K562 (cell line): Measurements from ENCODE around the gene TRAF3IP3. TPM values are rescaled to one million over a fixed set of nuclear protein-coding genes. Genes with fewer than 3 reads are reported as not detected.
A peak's percentile ranks its signal among the peaks of the same experiment; 100 is the strongest.

Experiments
- ATAC-seq: fragments of 200-7000 bp; cut with Tn5 transposase; 3 replicates; pipeline ENCODE4 v1.9.1; 2020; ENCODE audit warnings: moderate library complexity
- BruUV-seq: library from RNA; stranded (reverse); fragments of 400-500 nt; replicated peaks from 2 replicates; lab custom pipeline; 2021; lab: Mats Ljungman, UMichigan
- CTCF ChIA-PET: fragments of 300-600 bp; formaldehyde crosslinking; extraction: SDS; loops from one replicate; lab custom pipeline; 2021; ENCODE audit warnings: low intra/inter-chr PET ratio; lab: Yijun Ruan, JAX
- POLR2A ChIA-PET: fragments of 300-600, 350-650 bp; sonication (Branson Sonifier 250); formaldehyde crosslinking; extraction: SDS; loops from one replicate; lab custom pipeline; 2021; ENCODE audit warnings: antibody characterized with exemption, inconsistent platforms; lab: Yijun Ruan, JAX
- DNase-seq, 4 experiments: peaks; one replicate each; pipeline versions ENCODE4 v3.0.0 to v3.0.0-alpha.2; 2011 to 2018; ENCODE audit warnings: low spot score in 3 of 4, mixed read lengths in 3 of 4; ENCODE audit errors: extremely low read depth in 1 of 4
- FAIRE-seq: peaks from 2 replicates; lab custom pipeline; 2011; peaks lifted over from hg19 to GRCh38; lab: Jason Lieb, UNC
- H2AFZ ChIP-seq: 2 replicates; pipeline ENCODE4 v1.6.0; 2011; ENCODE audit warnings: low read depth, low read length, control low read depth, inconsistent platforms
- H3K27ac ChIP-seq: fragments of 200-600 bp; 3 replicates; pipeline ENCODE4 v1.8.0; 2011; ENCODE audit warnings: low read depth, mild to moderate bottlenecking, control low read depth, inconsistent platforms, low read length, moderate library complexity, mixed read lengths; ENCODE audit errors: extremely low read depth
- H3K27me3 ChIP-seq, 2 experiments: fragments of 300-600 bp in 1 of 2; 2 replicates in 1 of 2; 3 replicates in 1 of 2; pipeline versions ENCODE4 v1.6.0 to v1.8.0; 2011; ENCODE audit warnings: inconsistent platforms in 2 of 2, low read length in 2 of 2, mild to moderate bottlenecking in 1 of 2, mixed read lengths in 1 of 2, moderate library complexity in 1 of 2; ENCODE audit not compliant: control insufficient read depth in 2 of 2, insufficient read depth in 2 of 2
- H3K36me3 ChIP-seq: fragments of 300-600 bp; 3 replicates; pipeline ENCODE4 v1.8.0; 2011; ENCODE audit warnings: mild to moderate bottlenecking, low read length, inconsistent platforms; ENCODE audit not compliant: control insufficient read depth, insufficient read depth
- H3K4me1 ChIP-seq, 2 experiments: fragments of 200-600 bp in 1 of 2; replicated peaks in 1 of 2; 2 replicates in 1 of 2; 3 replicates in 1 of 2; pipeline versions ENCODE4 v1.5.1 to v1.8.0; 2011; ENCODE audit warnings: inconsistent platforms in 2 of 2, low read length in 2 of 2, mild to moderate bottlenecking in 1 of 2, mixed read lengths in 1 of 2, moderate library complexity in 1 of 2; ENCODE audit not compliant: control insufficient read depth in 2 of 2, insufficient read depth in 2 of 2
- H3K4me2 ChIP-seq: 2 replicates; pipeline ENCODE4 v1.6.1; 2011; ENCODE audit warnings: low read length, control low read depth, inconsistent platforms, mixed read lengths; ENCODE audit not compliant: insufficient read depth
- H3K4me3 ChIP-seq: fragments of 200-600 bp; sonication (generic), shearing (Covaris generic); 2 replicates; pipeline ENCODE4 v1.5.1; 2016; ENCODE audit warnings: control low read depth, inconsistent platforms
- H3K79me2 ChIP-seq: fragments of 200-600 bp; 3 replicates; pipeline ENCODE4 v1.8.0; 2011; ENCODE audit warnings: low read length, inconsistent platforms; ENCODE audit not compliant: control insufficient read depth, insufficient read depth
- H3K9ac ChIP-seq, 2 experiments: 2 replicates each; pipeline versions ENCODE4 v1.6.0 to v1.6.1; 2011; ENCODE audit warnings: low read depth in 2 of 2, low read length in 2 of 2, control low read depth in 1 of 2, inconsistent platforms in 1 of 2, mild to moderate bottlenecking in 1 of 2, mixed read lengths in 1 of 2; ENCODE audit not compliant: insufficient read depth in 1 of 2
- H3K9me1 ChIP-seq: one replicate; pipeline ENCODE4 v1.6.0; 2011; ENCODE audit warnings: inconsistent platforms, mild to moderate bottlenecking, low read length, moderate library complexity; ENCODE audit not compliant: control insufficient read depth, insufficient read depth
- H3K9me3 ChIP-seq: replicated peaks from 2 replicates; pipeline ENCODE4 v1.5.1; 2011; ENCODE audit warnings: low read depth, low read length, inconsistent platforms; ENCODE audit not compliant: control insufficient read depth, insufficient read depth
- H4K20me1 ChIP-seq: replicated peaks from 2 replicates; pipeline ENCODE4 v1.6.1; 2011; ENCODE audit warnings: low read length, inconsistent platforms, mixed read lengths; ENCODE audit not compliant: control insufficient read depth, insufficient read depth
- CEBPG ChIP-seq, 3 experiments: fragments of 200-800 bp in 1 of 3; sonication (Bioruptor generic) in 1 of 3; sonication (generic) in 1 of 3; formaldehyde crosslinking in 1 of 3; IDR thresholded peaks in 2 of 3; conservative IDR thresholded peaks in 1 of 3; 2 replicates each; pipeline versions ENCODE4 v1.6.1 to v1.8.0; 2016 to 2022; ENCODE audit warnings: missing compliant biosample characterization in 2 of 3, missing genetic modification characterization in 2 of 3, mild to moderate bottlenecking in 1 of 3, missing genetic modification reagents in 1 of 3
- CTCF ChIP-seq, 3 experiments: IDR thresholded peaks in 2 of 3; conservative IDR thresholded peaks in 1 of 3; 2 replicates each; pipeline ENCODE4 v1.5.1; 2011 to 2012; ENCODE audit warnings: low read length in 3 of 3, mild to moderate bottlenecking in 3 of 3, control low read depth in 2 of 3, improper control_type of control experiment in 1 of 3, inconsistent platforms in 1 of 3, low read depth in 1 of 3, mixed read lengths in 1 of 3, moderate library complexity in 1 of 3; ENCODE audit not compliant: insufficient read depth in 2 of 3
- GATA2 ChIP-seq: sonication (generic); formaldehyde crosslinking; IDR thresholded peaks from 2 replicates; pipeline ENCODE4 v1.4.0; 2020; ENCODE audit warnings: mild to moderate bottlenecking, missing genetic modification reagents
- KLF10 ChIP-seq: fragments of 250-450 bp; sonication (Bioruptor Pico); IDR thresholded peaks from 2 replicates; pipeline ENCODE4 v1.6.1; 2021; ENCODE audit warnings: matching md5 sums
- NCOA4 ChIP-seq: fragments of 450-650 bp; IDR thresholded peaks from 2 replicates; pipeline ENCODE4 v1.6.1; 2018; ENCODE audit warnings: mild to moderate bottlenecking; ENCODE audit not compliant: partially characterized antibody
- NFYB ChIP-seq: IDR thresholded peaks from 2 replicates; pipeline ENCODE4 v1.6.1; 2011; ENCODE audit warnings: mild to moderate bottlenecking, moderate library complexity; ENCODE audit not compliant: insufficient read length; ENCODE audit errors: extremely low read depth
- PTBP1 ChIP-seq: fragments of 200-400 bp; formaldehyde crosslinking; IDR thresholded peaks from 2 replicates; pipeline ENCODE4 v1.6.1; 2017; ENCODE audit warnings: low read depth, low read length
- TRIM28 ChIP-seq: fragments of 450-650 bp; IDR thresholded peaks from 2 replicates; pipeline ENCODE4 v1.6.1; 2017
- USF1 ChIP-seq: sonication (generic); formaldehyde crosslinking; IDR thresholded peaks from 2 replicates; pipeline ENCODE4 v1.9.0; 2022; ENCODE audit warnings: mild to moderate bottlenecking, missing genetic modification reagents
- XRCC3 ChIP-seq: fragments of 450-650 bp; IDR thresholded peaks from 2 replicates; pipeline ENCODE4 v1.6.1; 2017; ENCODE audit warnings: mild to moderate bottlenecking, moderate library complexity
- ZBTB7A ChIP-seq: IDR thresholded peaks from 2 replicates; pipeline ENCODE4 v1.6.1; 2011; ENCODE audit warnings: low read depth, mild to moderate bottlenecking, low read length, moderate library complexity, borderline replicate concordance; ENCODE audit not compliant: control insufficient read depth
- ZSCAN32 ChIP-seq: fragments of 450-650 bp; formaldehyde crosslinking; IDR thresholded peaks from 2 replicates; pipeline ENCODE4 v1.4.0; 2020; ENCODE audit warnings: mild to moderate bottlenecking, moderate library complexity
- WGBS: fragments of 100-300 bp; shearing (Covaris generic); methylation state at CpG from one replicate; pipeline ENCODE4 v1.1.6; 2016; ENCODE audit warnings: low coverage, mixed read lengths; ENCODE audit not compliant: insufficient coverage; ENCODE audit errors: missing lambda C conversion rate; 5-methylcytosine and 5-hydroxymethylcytosine counted together
- in situ Hi-C: fragments of 300-500 bp; cut with MboI; formaldehyde crosslinking; loops from 4 replicates; pipeline ENCODE4 v1.15.0; 2018; ENCODE audit warnings: inconsistent platforms, mixed read lengths
- intact Hi-C: fragments of 100-400 bp; cut with micrococcal nuclease; formaldehyde crosslinking; loops from 2 replicates; pipeline ENCODE4 v1.14.2; 2022
- polyA plus RNA-seq, 8 experiments: library from polyadenylated mRNA; depleted of rRNA in 4 of 8; stranded (reverse) in 5 of 8; unstranded in 3 of 8; fragments of >200 nt; fragmentation: Nextera tagmentation in 2 of 8; fragmentation: Illumina TruSeq in 1 of 8; extraction: Ambion mirVana in 2 of 8; extraction: Trizol in 1 of 8; gene quantifications; 2 replicates each; pipeline versions ENCODE4 v1.2.1 to v1.2.3, GENCODE V29; 2011 to 2014; ENCODE audit warnings: inconsistent platforms in 1 of 8, missing spikeins in 1 of 8
- total RNA-seq, 7 experiments: library from RNA; depleted of rRNA in 6 of 7; stranded (reverse); fragments of >200 nt in 6 of 7; fragmentation: Illumina TruSeq in 2 of 7; extraction: Trizol in 2 of 7; gene quantifications; 2 replicates each; pipeline versions ENCODE4 v1.2.1 to v1.2.3, GENCODE V29; 2011 to 2021; ENCODE audit warnings: low replicate concordance in 1 of 7

The TRAF3IP3 gene
- total and polyA plus RNA-seq, 9 of the 15 experiments (the other 6 are each of a cell fraction or from before 2014, with no cell fraction given) = 0.06 to 1.1 (median 0.31) TPM

- 10% methylated on average over 2 of the region's 2 CpGs for WGBS
- H3K36me3 ChIP-seq = no peaks in the 10 kb centered on the region; the same call in 2 of the 3 replicates
- POLR2A ChIA-PET = interaction anchor here (0.7 to 2.6 kb wide), 3 partner anchors 8 to 15 kb away, joined by 3 to 15 read pairs (median 5); partner anchors contain the start of gene C1orf74
Observed at GRCh38 chr1:209775678-209776077, 19.8 kb downstream of the TRAF3IP3 start.

More at GRCh38 chr1:209775678-209776077, 19.8 kb downstream of the TRAF3IP3 start:
- peak overlapping the region in 1 of 2 experiments; percentile 6; a peak in 1 of 4 replicates for H3K9ac ChIP-seq
- TF ChIP-seq XRCC3 = no peak
- TF ChIP-seq NCOA4 = no peak
- no peak for TF ChIP-seq GATA2 (CRISPR knock-in tag)
- TF ChIP-seq NFYB = no peak
- TF ChIP-seq TRIM28 = no peak
- no peak for TF ChIP-seq ZSCAN32 (CRISPR knock-in tag)
- TF ChIP-seq USF1 (CRISPR knock-in tag) = no peak
- no peak for TF ChIP-seq KLF10 (CRISPR knock-in tag)
- no peak for TF ChIP-seq CEBPG (CRISPR knock-in tag; IDR thresholded peaks at IDR 0.05)
- TF ChIP-seq CEBPG (tag; conservative IDR thresholded peaks at IDR 0.05 in 1 of 2, IDR thresholded peaks at IDR 0.05 in 1 of 2) = no peak
- no peak for TF ChIP-seq PTBP1
- no peak for TF ChIP-seq CTCF (IDR thresholded peaks at IDR 0.05 in 2 of 3, conservative IDR thresholded peaks at IDR 0.05 in 1 of 3; ENCODE audit: insufficient read depth in 2 of 3, low read depth in 1 of 3, low read length in 3 of 3)
- TF ChIP-seq ZBTB7A = no peak
- H3K9me3 ChIP-seq = no peaks in the 10 kb centered on the region; the same call in 1 of the 2 replicates
- no peak overlapping the region for H3K4me2 ChIP-seq
- intact Hi-C loops = no loop called here
- no peak overlapping the region for H3K4me3 ChIP-seq
- H2AFZ ChIP-seq = no peak overlapping the region
- BruUV-seq = no TSS peak
- in situ Hi-C loops = no loop called here
- H4K20me1 ChIP-seq = no peaks in the 10 kb centered on the region
- DNase-seq = no peak
- no peak overlapping the region for H3K27ac ChIP-seq
- H3K79me2 ChIP-seq = no peaks in the 10 kb centered on the region
- no peak for FAIRE-seq
- CTCF ChIA-PET = no interaction called here
- no peak for ATAC-seq
- H3K9me1 ChIP-seq = no peaks in the 10 kb centered on the region
- peaks cover 0 to 9% of the 10 kb centered on the region in 2 experiments; a peak in 2 of 5 replicates for H3K27me3 ChIP-seq
- H3K4me1 ChIP-seq = no peaks in the 10 kb centered on the region
